Heart left ventricle (tissue), 16 donors: ENCODE results near the gene SIK1. TPM values are rescaled to one million over a fixed set of nuclear protein-coding genes. Genes with fewer than 3 reads are reported as not detected.
"Not testable (repeated sequence)": the region's sequence is repeated elsewhere in the genome, so short reads cannot be mapped to it uniquely, and the experiment has no call there.

Experiments
- ATAC-seq, 4 donors: fragments of 200-7000 bp; cut with Tn5 transposase; one replicate each; pipeline ENCODE4 v1.9.1; 2020 to 2022; ENCODE audit warnings: moderate library complexity in 4 of 4, mild to moderate bottlenecking in 3 of 4, moderate number of reproducible peaks in 1 of 4
- DNase-seq, 5 donors: peaks; one replicate each; pipeline ENCODE4 v3.0.0-alpha.2; 2020
- H3K27ac ChIP-seq, 12 donors: fragments of 200-600 bp; sonication (generic) in 4 of 12; one replicate each; pipeline versions ENCODE4 v1.5.0 to v1.8.0; 2016 to 2022; ENCODE audit warnings: mild to moderate bottlenecking in 2 of 12
- H3K27me3 ChIP-seq, 9 donors: fragments of 200-600 bp; sonication (generic) in 2 of 9; one replicate each; pipeline versions ENCODE4 v1.5.1 to v1.8.0; 2016 to 2022; ENCODE audit warnings: mild to moderate bottlenecking in 3 of 9
- H3K36me3 ChIP-seq, 9 donors: fragments of 200-600 bp; sonication (generic) in 2 of 9; one replicate each; pipeline versions ENCODE4 v1.5.0 to v1.8.0; 2018 to 2022; ENCODE audit warnings: mild to moderate bottlenecking in 2 of 9
- H3K4me1 ChIP-seq, 12 donors: fragments of 200-600 bp; sonication (generic) in 4 of 12; one replicate each; pipeline versions ENCODE4 v1.5.0 to v1.8.0; 2016 to 2022; ENCODE audit warnings: mild to moderate bottlenecking in 3 of 12
- H3K4me3 ChIP-seq, 12 donors: fragments of 200-600 bp; sonication (generic) in 4 of 12; one replicate each; pipeline versions ENCODE4 v1.5.0 to v1.8.0; 2017 to 2022; ENCODE audit warnings: mild to moderate bottlenecking in 9 of 12, moderate library complexity in 4 of 12
- H3K9me3 ChIP-seq, 12 donors: fragments of 200-600 bp; sonication (generic) in 4 of 12; one replicate each; pipeline versions ENCODE4 v1.5.0 to v1.8.0; 2016 to 2022; ENCODE audit warnings: mild to moderate bottlenecking in 1 of 12
- WGBS, 4 donors: extraction: QIAGEN DNeasy Blood & Tissue Kit in 2 of 4; methylation state at CpG; one replicate each; pipeline versions ENCODE4 v1.1.5 to v1.1.7; 2013 to 2018; 5-methylcytosine and 5-hydroxymethylcytosine counted together
- intact Hi-C, 10 donors: fragments of 100-400 bp; cut with DNase I; formaldehyde crosslinking; loops; one replicate each; pipeline versions ENCODE4 v1.11.1 to v1.14.2; 2022
- polyA plus RNA-seq, 2 donors: library from polyadenylated mRNA; stranded (reverse); fragments of 200-250 nt; gene quantifications; one replicate each; pipeline ENCODE4 v1.2.3, GENCODE V29; 2013
- total RNA-seq, 9 donors: library from RNA; depleted of rRNA in 2 of 9; stranded (reverse); fragments of >200 nt in 2 of 9; fragmentation: NEBNext Ultra II Directional in 3 of 9; extraction: Animal tissue kit (Norgen Biotek cat#: 25700) in 3 of 9; gene quantifications; one replicate each; pipeline versions ENCODE4 v1.1.0 to v1.2.4, GENCODE V29; 2016 to 2023
- donor health status: ischemic (EF 13 %, LVEDD 7.1; RV severe dilation, severe dysfunction).
- donor health status: healthy with polysubstance abuse.
- donor health status: DM: no; HTN: yes; CAD: no.
- donor health status: DM: no; HTN: no; CAD: no.
- donor health status: ischemic (EF 25% LVEDD 6.9; RV normal size, moderate dysfunction).
- donor health status: ischemic (EF 25% LVEDD 5.7; RV mildly dilated, moderate dysfunction).
- donor health status: healthy.
- donor health status: DM: yes; HTN: yes; CAD: no.
- donor health status: ischemic (EF 35%, LVEDD 5.7; RV mildly dilated, moderate dysfunction).
- donor health status: nonischemic (EF 11% LVEDD 7.7; RV severe dilation, severe dysfunction).
- donor health status: DM: yes; HTN: yes; CAD: no.
- donor health status: PGD.
- donor health status: ischemic (EF 29% LVEDD 5.4; RV normal size, mild dysfunction).
- donor health status: nonischemic (EF 23%, LVEDD 6.1; RV moderate dilation, normal function).

Gene SIK1
- total and polyA plus RNA-seq, 11 donors: 0.38 to 53.5 (median 5.4) TPM

DNA sequence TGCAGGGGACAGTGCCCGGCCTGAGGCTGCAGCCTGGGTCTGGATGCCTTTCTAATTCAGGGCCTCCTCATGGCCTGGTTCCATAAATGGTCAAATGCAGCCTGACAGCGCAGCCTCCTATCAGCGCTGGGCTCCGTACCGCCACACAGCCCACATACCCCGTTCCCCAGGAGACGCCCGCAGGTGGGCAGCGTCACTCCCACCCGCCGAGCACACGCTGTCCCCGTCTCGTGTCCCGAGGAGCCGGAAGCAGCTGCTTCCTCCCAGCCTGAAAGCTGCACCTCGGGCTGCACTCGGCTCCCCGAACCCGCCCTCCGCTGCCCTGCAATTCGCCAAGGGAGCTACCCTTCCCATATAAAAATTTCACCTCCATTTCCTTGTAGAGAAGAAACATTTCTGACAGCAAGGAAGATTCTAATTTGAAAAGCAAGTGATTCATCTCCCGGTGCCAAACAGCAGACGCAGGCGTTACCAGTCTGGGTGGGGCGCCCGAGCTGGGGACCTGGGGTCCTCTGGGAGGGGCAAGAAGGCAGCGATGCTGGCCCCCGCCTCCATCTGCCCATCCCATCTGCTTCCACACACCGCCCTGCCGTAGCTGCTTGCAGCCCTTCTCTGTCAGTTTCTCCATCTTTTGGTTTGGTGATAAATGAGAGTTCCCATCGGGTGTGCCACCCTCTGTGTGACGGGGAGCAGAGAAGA is 29.8 kb upstream of the SIK1 start:
- H3K36me3 ChIP-seq, H3K9me3 ChIP-seq, H3K27me3 ChIP-seq, H3K27ac ChIP-seq, H3K4me1 ChIP-seq, DNase-seq, intact Hi-C loops, H3K4me3 ChIP-seq: not testable (repeated sequence)
- peak; percentile 74 to 88 (median 82) for ATAC-seq
- WGBS, 4 donors: no CpG with 5 or more reads among the region's 33 CpGs

- intact Hi-C loops, H3K4me1 ChIP-seq: not testable (repeated sequence)
Observed at GRCh38 chr21:43455717-43456116, 28.8 kb upstream of the SIK1 start.

DNA sequence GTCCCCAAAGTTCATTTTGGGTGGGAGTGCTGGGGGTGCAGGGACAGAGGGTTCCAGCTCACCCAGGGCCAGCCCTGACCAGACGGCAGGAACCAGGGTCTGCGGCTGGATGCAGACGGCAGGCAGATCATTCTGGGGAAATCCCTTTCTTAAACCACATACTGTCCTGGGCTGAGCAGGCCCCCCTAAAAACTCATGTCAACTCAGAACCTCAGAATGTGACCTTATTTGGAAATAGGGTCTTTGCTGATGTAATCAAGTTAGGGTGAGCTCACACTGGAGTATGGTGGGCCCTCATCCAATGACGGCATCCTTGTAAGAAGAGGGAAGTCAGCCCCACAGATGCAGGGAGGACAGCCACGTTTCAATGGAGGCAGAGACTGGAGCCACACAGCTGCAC is 27.2 kb upstream of the SIK1 start:
- H3K27ac ChIP-seq, DNase-seq, H3K9me3 ChIP-seq, H3K36me3 ChIP-seq, H3K4me3 ChIP-seq, intact Hi-C loops, H3K4me1 ChIP-seq, H3K27me3 ChIP-seq, ATAC-seq: not testable (repeated sequence)
- WGBS, 4 donors: no CpG with 5 or more reads among the region's 5 CpGs

More at GRCh38 chr21:43455717-43456116, 28.8 kb upstream of the SIK1 start:
- ATAC-seq, H3K27ac ChIP-seq, DNase-seq, H3K9me3 ChIP-seq, H3K4me3 ChIP-seq, H3K36me3 ChIP-seq, H3K27me3 ChIP-seq: not testable (repeated sequence)
- no CpG with 5 or more reads among the region's 12 CpGs for whole genome bisulfite sequencing, 4 donors

DNA sequence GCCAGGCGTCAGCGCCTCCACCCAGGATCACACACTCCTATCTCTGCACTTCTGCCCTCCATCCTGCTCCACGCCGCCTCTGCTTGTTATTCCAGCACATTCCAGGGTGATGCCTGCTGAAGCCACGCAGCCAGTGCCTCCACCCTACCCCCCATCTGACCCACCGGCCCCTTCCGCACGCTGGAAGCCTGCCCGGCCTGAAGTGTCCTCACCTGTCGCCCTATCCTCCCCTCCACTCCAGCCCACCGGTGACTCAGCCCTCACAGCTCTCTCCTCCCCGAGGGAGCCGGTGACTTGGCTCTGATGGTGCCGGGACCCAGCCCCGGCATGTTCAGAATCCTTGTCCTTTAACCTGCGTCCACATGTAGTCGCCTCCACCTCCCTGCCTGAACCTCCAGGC is 24.9 kb upstream of the SIK1 start:
- H3K9me3 ChIP-seq, H3K27me3 ChIP-seq, H3K4me1 ChIP-seq, ATAC-seq, DNase-seq, intact Hi-C loops, H3K27ac ChIP-seq, H3K36me3 ChIP-seq, H3K4me3 ChIP-seq: not testable (repeated sequence)
- 100% methylated on average over 2 of the region's 17 CpGs; no CpG with 5 or more reads in 3 of the 4 donors for WGBS, 4 donors

DNA sequence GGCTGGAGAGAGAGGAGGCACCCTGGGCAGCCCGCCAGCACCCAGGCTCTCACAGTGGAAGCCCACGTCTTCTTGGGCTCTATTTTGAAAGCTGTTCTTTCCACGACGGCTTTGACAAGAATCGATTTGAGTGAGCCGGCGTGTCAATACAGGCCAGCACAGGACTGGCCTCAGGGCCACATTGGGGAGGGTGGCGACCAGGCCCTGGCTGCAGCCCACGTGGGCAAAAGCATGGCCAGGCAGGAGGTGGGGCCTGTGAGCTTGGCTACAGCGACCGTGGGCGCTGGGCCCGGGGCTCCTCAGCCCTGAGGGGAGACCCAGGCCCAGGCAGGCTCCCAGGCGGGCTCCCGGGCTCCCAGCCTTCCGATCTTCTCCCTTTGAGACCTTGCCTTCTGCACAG is 23.4 kb upstream of the SIK1 start:
- H3K4me3 ChIP-seq, H3K4me1 ChIP-seq, H3K27me3 ChIP-seq, H3K36me3 ChIP-seq, intact Hi-C loops, DNase-seq, H3K27ac ChIP-seq, H3K9me3 ChIP-seq: not testable (repeated sequence)
- WGBS, 4 donors: no CpG with 5 or more reads among the region's 16 CpGs
- ATAC-seq: peak in 1 of 4 donors; percentile 21

GRCh38 chr21:43447353-43447977 is 20.5 kb upstream of the SIK1 start:
- ATAC-seq: peak in 3 of 4 donors; percentile 23 to 63 (median 27)
- DNase-seq, H3K4me3 ChIP-seq, intact Hi-C loops, H3K27me3 ChIP-seq, H3K9me3 ChIP-seq, H3K27ac ChIP-seq, H3K4me1 ChIP-seq, H3K36me3 ChIP-seq: not testable (repeated sequence)
- WGBS, 4 donors: no CpG with 5 or more reads among the region's 23 CpGs

DNA sequence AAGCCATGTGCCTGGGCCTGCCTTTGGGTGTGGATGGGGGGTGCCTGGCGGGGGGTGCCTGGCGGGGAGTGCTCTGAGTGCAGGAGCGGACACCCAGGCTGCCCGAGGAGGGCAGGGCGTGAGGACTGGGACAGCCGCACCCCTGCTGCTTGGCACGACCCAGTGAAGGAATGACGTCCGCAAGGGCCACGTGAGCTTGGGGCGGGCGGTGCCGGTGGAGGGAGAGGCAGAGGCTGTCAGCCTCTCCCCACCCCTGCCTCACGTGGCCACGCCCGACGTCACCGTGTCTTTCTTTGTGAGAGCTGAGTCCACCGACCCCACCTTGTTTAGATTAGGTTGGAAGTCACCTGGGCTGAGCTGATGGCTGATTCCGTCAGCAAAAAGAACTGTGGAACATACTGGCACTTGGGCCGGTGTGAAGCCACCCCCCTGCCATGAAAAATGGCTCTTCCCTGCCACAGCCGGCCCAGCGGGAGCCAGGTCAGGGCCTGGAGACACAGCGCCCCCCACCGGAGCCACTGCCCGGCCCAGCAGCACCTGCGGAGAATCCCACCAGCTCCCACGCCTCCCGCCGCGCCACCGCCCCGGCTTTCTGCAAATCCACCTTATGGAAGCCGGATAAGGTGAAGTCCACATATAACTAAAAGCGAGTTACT is 19.5 kb upstream of the SIK1 start:
- H3K27me3 ChIP-seq, H3K36me3 ChIP-seq, H3K4me3 ChIP-seq, ATAC-seq, H3K9me3 ChIP-seq, DNase-seq, intact Hi-C loops, H3K27ac ChIP-seq, H3K4me1 ChIP-seq: not testable (repeated sequence)
- WGBS, 4 donors: no CpG with 5 or more reads among the region's 35 CpGs

DNA sequence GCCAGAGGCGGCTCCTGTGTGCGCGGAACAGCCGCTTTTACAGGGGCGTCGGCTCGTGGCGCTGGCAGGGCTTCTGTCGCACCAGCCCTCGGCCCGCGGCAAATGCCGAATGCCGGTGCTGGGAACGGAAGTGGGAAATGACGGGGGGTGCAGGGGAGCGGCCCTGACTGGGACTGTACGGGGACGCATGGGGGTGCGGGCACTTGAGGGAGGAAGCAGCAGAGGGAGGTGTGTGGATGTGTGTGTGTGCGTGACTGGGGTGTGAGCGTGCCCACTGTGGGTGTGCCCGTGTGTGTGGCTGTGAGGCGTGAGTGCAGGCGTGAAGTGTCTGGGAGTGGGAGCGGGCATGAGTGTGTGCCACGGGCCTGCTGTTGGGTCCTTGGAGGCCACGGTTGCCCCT is 17.6 kb upstream of the SIK1 start:
- 91% methylated on average over 10 of the region's 28 CpGs; no CpG with 5 or more reads in 3 of the 4 donors for WGBS, 4 donors
- ATAC-seq: peak in 1 of 4 donors; percentile 63

GRCh38 chr21:43442571-43442970 is 15.6 kb upstream of the SIK1 start:
- intact Hi-C loops, H3K36me3 ChIP-seq, H3K4me1 ChIP-seq, H3K27me3 ChIP-seq, H3K4me3 ChIP-seq, DNase-seq, H3K27ac ChIP-seq, H3K9me3 ChIP-seq: not testable (repeated sequence)
- peak in 3 of 4 donors; percentile 49 to 66 (median 61) for ATAC-seq
- 32% methylated on average over 1 of the region's 12 CpGs; no CpG with 5 or more reads in 3 of the 4 donors for WGBS, 4 donors

More for the DNA sequence above, 17.6 kb upstream of the SIK1 start:
- H3K36me3 ChIP-seq, H3K4me3 ChIP-seq, H3K4me1 ChIP-seq, H3K27ac ChIP-seq, H3K27me3 ChIP-seq, intact Hi-C loops, H3K9me3 ChIP-seq: not testable (repeated sequence)
- DNase-seq: peak in 1 of 5 donors; percentile 17

DNA sequence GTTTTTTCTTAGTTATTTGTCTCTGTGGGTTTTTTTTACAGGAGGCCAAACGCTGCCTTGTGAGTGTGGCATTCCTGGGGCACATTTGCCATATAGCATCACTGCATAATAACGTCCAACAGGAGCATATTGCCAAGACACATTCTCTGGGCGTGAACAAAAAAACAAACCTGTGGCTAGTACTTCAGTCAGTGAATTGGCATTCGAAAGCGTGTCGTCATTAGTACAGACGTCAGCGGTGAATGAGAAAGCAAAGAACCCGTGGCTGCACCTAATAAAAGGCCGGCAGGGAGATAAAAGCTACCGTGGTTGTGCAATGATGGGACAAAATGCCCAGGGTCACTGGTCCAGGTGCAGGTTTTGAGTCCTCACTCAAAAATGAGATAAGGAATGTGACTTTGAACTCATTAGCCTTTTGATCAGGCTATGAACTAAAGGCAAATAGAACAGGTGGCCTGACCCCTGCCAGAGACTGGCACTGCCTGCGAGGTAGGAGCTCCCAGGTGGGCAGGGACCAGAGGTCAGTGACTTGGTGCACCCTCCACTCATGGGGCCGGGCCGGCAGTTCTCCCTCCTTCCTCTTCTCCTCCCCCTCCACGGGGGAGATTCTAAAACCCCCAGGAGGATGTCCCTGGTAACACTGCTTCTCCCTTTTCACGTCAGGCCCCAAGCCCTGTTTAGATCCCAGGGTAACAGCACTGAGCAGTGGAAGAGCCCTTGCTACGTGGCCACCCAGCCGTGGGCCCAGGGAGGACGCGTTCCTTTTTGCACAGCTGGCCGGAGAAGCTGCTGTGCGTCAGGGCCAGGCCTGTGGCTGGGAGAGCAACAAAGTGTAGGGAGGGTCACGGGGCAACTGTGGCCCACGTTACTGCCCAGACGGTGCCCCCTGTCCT is 14.2 kb upstream of the SIK1 start:
- H3K27ac ChIP-seq, H3K9me3 ChIP-seq, H3K27me3 ChIP-seq, H3K4me1 ChIP-seq, intact Hi-C loops, H3K36me3 ChIP-seq, H3K4me3 ChIP-seq, DNase-seq: not testable (repeated sequence)
- WGBS, 4 donors: no CpG with 5 or more reads among the region's 25 CpGs
- peak in 3 of 4 donors; percentile 56 to 73 (median 71) for ATAC-seq
